ENCODE data around the gene FRMPD2.

FRMPD2 gene

DNA sequence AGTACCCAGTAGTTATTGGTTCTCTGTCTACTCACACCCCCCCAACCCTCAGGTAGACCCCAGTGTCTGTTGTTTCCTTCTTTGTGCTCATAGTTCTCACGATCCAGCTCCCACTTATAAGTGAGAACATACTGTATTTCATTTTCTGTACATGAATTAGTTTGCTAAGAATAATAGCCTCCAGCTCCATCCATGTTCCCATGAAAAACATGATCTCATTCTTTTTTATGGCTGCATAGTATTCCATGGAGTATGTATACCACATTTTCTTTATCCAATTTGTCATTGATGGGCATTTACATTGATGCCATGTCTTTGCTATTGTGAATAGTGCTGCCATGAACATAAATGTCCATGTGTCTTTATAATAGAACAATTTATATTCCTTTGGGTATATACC is 2.6 kb upstream of the FRMPD2 start:
- Histone ChIP-seq H3K79me2 (ENCODE audit: control insufficient read depth, low read length) (no peaks in the 10 kb centered on the region), H3K27ac (ENCODE audit: low read depth, low read length) (no peak overlapping the region), H3K4me1 (ENCODE audit: control insufficient read depth, low read length) (no peaks in the 10 kb centered on the region), H3F3A (ENCODE audit: control insufficient read depth, insufficient read depth) (no peaks in the 10 kb centered on the region), H3K4me2 (ENCODE audit: low read length) (no peak overlapping the region), H3K9me2 (replicated peaks; ENCODE audit: control insufficient read depth, low read length) (no peaks in the 10 kb centered on the region), H3K36me3 (ENCODE audit: control insufficient read depth, low read length) (no peaks in the 10 kb centered on the region), H3K9me3 (ENCODE audit: control insufficient read depth, insufficient read depth, low read length) (no peaks in the 10 kb centered on the region), H3K4me3 (ENCODE audit: low read length) (no peak overlapping the region), H4K20me1 (ENCODE audit: control insufficient read depth, insufficient read depth, low read depth, low read length) (no peaks in the 10 kb centered on the region), H3K27me3 (ENCODE audit: control insufficient read depth, low read length) (no peaks in the 10 kb centered on the region)
- TF ChIP-seq EZH2phosphoT487 (IDR thresholded peaks at IDR 0.05; ENCODE audit: borderline replicate concordance, low read length) (no peak), CTCF (IDR thresholded peaks at IDR 0.05; ENCODE audit: low read depth, low read length, poor library complexity, severe bottlenecking) (no peak)

GRCh38 chr10:48273741-48274140 is 755 bp downstream of the FRMPD2 start:
- Histone ChIP-seq H3K9me2 (replicated peaks; ENCODE audit: control insufficient read depth, low read length) (no peaks in the 10 kb centered on the region), H3K4me1 (ENCODE audit: control insufficient read depth, low read length) (no peaks in the 10 kb centered on the region), H4K20me1 (ENCODE audit: control insufficient read depth, insufficient read depth, low read depth, low read length) (no peaks in the 10 kb centered on the region), H3K4me3 (ENCODE audit: low read length) (no peak overlapping the region), H3K4me2 (ENCODE audit: low read length) (no peak overlapping the region), H3K36me3 (ENCODE audit: control insufficient read depth, low read length) (no peaks in the 10 kb centered on the region), H3K27me3 (ENCODE audit: control insufficient read depth, low read length) (peaks cover 10% of the 10 kb centered on the region; the same call in 1 of the 2 replicates), H3F3A (ENCODE audit: control insufficient read depth, insufficient read depth) (no peaks in the 10 kb centered on the region), H3K79me2 (ENCODE audit: control insufficient read depth, low read length) (no peaks in the 10 kb centered on the region), H3K9me3 (ENCODE audit: control insufficient read depth, insufficient read depth, low read length) (no peaks in the 10 kb centered on the region), H3K27ac (ENCODE audit: low read depth, low read length) (no peak overlapping the region)
- TF ChIP-seq CTCF (IDR thresholded peaks at IDR 0.05; ENCODE audit: low read depth, low read length, poor library complexity, severe bottlenecking) (no peak), EZH2phosphoT487 (IDR thresholded peaks at IDR 0.05; ENCODE audit: borderline replicate concordance, low read length) (no peak)

GRCh38 chr10:48272682-48273081 is 1.8 kb downstream of the FRMPD2 start:
- Histone ChIP-seq H3K4me3 (ENCODE audit: low read length) (no peak overlapping the region), H4K20me1 (ENCODE audit: control insufficient read depth, insufficient read depth, low read depth, low read length) (no peaks in the 10 kb centered on the region), H3K79me2 (ENCODE audit: control insufficient read depth, low read length) (no peaks in the 10 kb centered on the region), H3K9me2 (replicated peaks; ENCODE audit: control insufficient read depth, low read length) (no peaks in the 10 kb centered on the region), H3K27me3 (ENCODE audit: control insufficient read depth, low read length) (peaks cover 10% of the 10 kb centered on the region; the same call in 1 of the 2 replicates), H3K4me1 (ENCODE audit: control insufficient read depth, low read length) (no peaks in the 10 kb centered on the region), H3K36me3 (ENCODE audit: control insufficient read depth, low read length) (no peaks in the 10 kb centered on the region), H3K9me3 (ENCODE audit: control insufficient read depth, insufficient read depth, low read length) (no peaks in the 10 kb centered on the region), H3F3A (ENCODE audit: control insufficient read depth, insufficient read depth) (no peaks in the 10 kb centered on the region), H3K4me2 (ENCODE audit: low read length) (no peak overlapping the region), H3K27ac (ENCODE audit: low read depth, low read length) (no peak overlapping the region)
- TF ChIP-seq CTCF (IDR thresholded peaks at IDR 0.05; ENCODE audit: low read depth, low read length, poor library complexity, severe bottlenecking) = no peak
- no peak for TF ChIP-seq EZH2phosphoT487 (IDR thresholded peaks at IDR 0.05; ENCODE audit: borderline replicate concordance, low read length)

Measured in DOHH2 (cell line).